ENCODE results near the gene TSHZ2. TPM values are rescaled to one million over a fixed set of nuclear protein-coding genes. Genes with fewer than 3 reads are reported as not detected.
"Not testable (repeated sequence)": the region's sequence is repeated elsewhere in the genome, so short reads cannot be mapped to it uniquely, and the experiment has no call there.

Gene TSHZ2
- total RNA-seq, 2 donors from 2014 or later = 29.1 to 30.7 TPM

DNA sequence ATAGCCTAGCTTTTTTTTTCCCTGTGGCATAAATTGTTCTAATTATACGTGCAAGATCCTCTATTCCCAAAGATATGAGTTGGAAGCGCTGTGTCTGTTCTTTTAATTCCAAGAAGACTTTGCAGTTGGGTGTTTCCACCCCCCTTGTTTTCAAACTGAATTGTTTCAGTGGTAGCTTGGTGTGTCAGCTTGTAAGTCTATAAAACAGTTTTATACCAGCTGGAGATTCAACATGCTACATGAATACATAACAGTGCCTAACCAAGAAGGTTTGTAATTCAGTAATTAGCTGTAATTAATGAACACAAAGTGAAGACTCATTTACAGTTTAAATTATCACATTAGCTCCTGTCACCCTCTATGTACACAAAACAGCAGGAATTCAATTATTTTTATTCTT lies 467.5 kb downstream of the TSHZ2 start:
- Mint-ChIP-seq H3K4me3 (no peak overlapping the region), H3K27ac (no peak overlapping the region), H3K36me3 (ENCODE audit: low read depth) (no peaks in the 10 kb centered on the region), H3K4me1 (no peaks in the 10 kb centered on the region), H3K27me3 (no peaks in the 10 kb centered on the region)
- no peak for ATAC-seq
- H3K9me3 ChIP-seq (ENCODE audit: control insufficient read depth, low read length, poor library complexity, severe bottlenecking) = no peaks in the 10 kb centered on the region
- no peak for DNase-seq

- no peaks in the 10 kb centered on the region for H3K4me1 Mint-ChIP-seq
These were observed 472.4 kb downstream of the TSHZ2 start for GRCh38 chr20:53444401-53445149.

DNA sequence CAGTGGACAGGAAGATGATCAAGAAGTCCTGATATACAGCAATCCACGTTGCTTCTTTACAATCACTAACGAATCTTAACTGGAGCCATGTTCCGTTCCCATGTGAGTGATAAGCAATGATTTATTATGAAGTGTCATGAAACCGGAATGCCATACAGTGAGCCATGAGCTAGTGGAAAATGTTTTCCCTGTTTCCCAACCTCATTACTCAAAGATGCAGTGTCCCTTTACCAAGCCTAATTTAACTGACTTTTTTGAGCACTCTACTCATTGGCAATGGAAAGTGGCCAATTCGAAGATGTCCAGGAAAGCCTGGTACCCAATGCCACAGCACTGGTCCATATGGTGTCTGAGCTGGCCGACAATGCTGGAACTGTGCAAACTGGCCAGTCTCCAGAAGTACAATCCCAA lies 473.2 kb downstream of the TSHZ2 start:
- H3K27ac Mint-ChIP-seq = no peak overlapping the region
- H3K27me3 Mint-ChIP-seq = no peaks in the 10 kb centered on the region
- H3K9me3 ChIP-seq (ENCODE audit: control insufficient read depth, low read length, poor library complexity, severe bottlenecking) = no peaks in the 10 kb centered on the region
- no peaks in the 10 kb centered on the region for H3K36me3 Mint-ChIP-seq (ENCODE audit: low read depth)
- ATAC-seq (no peak), DNase-seq (no peak)
- no peaks in the 10 kb centered on the region for H3K4me1 Mint-ChIP-seq
- H3K4me3 Mint-ChIP-seq = no peak overlapping the region

More at GRCh38 chr20:53444401-53445149, 472.4 kb downstream of the TSHZ2 start:
- Mint-ChIP-seq H3K36me3 (ENCODE audit: low read depth) (no peaks in the 10 kb centered on the region), H3K27me3 (no peaks in the 10 kb centered on the region), H3K27ac (no peak overlapping the region), H3K4me3 (no peak overlapping the region)
- no peaks in the 10 kb centered on the region for H3K9me3 ChIP-seq (ENCODE audit: control insufficient read depth, low read length, poor library complexity, severe bottlenecking)
- no peak for ATAC-seq
- DNase-seq = no peak

GRCh38 chr20:53445932-53446331 lies 473.8 kb downstream of the TSHZ2 start:
- H3K4me3 Mint-ChIP-seq = no peak overlapping the region
- H3K4me1 Mint-ChIP-seq = no peaks in the 10 kb centered on the region
- H3K27ac Mint-ChIP-seq = no peak overlapping the region
- no peaks in the 10 kb centered on the region for H3K27me3 Mint-ChIP-seq
- ATAC-seq (no peak), DNase-seq (no peak)
- no peaks in the 10 kb centered on the region for H3K9me3 ChIP-seq (ENCODE audit: control insufficient read depth, low read length, poor library complexity, severe bottlenecking)
- no peaks in the 10 kb centered on the region for H3K36me3 Mint-ChIP-seq (ENCODE audit: low read depth)

DNA sequence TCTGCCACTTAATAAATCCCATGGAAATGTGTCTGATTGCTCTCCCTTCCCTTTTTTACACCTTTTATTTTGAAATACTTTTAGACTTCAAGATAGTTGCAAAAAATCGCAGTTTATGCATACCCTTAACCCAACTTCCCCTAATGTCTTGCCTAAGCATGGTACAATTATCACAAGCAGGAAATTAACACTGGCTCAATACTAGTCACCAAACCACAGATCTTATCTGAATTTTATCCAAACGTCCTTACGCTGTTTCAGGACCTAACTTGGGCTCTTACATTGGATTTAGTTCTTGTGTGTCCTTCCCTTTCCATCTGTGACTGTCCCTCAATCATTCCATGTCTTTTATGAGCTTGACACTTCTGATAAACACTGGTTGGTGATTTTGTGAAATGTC lies 475.2 kb downstream of the TSHZ2 start:
- Mint-ChIP-seq H3K27me3 (no peaks in the 10 kb centered on the region), H3K4me3 (no peak overlapping the region), H3K4me1 (no peaks in the 10 kb centered on the region), H3K36me3 (ENCODE audit: low read depth) (peaks cover 2% of the 10 kb centered on the region), H3K27ac (no peak overlapping the region)
- ATAC-seq (no peak), DNase-seq (no peak)
- no peaks in the 10 kb centered on the region for H3K9me3 ChIP-seq (ENCODE audit: control insufficient read depth, low read length, poor library complexity, severe bottlenecking)

- Mint-ChIP-seq H3K36me3 (ENCODE audit: low read depth) (peaks cover 2% of the 10 kb centered on the region), H3K4me3 (no peak overlapping the region), H3K27me3 (no peaks in the 10 kb centered on the region), H3K27ac (no peak overlapping the region), H3K4me1 (no peaks in the 10 kb centered on the region)
- no peak for DNase-seq
- H3K9me3 ChIP-seq (ENCODE audit: control insufficient read depth, low read length, poor library complexity, severe bottlenecking) = no peaks in the 10 kb centered on the region
- no peak for ATAC-seq
These were observed 476.3 kb downstream of the TSHZ2 start for GRCh38 chr20:53448426-53448825.

DNA sequence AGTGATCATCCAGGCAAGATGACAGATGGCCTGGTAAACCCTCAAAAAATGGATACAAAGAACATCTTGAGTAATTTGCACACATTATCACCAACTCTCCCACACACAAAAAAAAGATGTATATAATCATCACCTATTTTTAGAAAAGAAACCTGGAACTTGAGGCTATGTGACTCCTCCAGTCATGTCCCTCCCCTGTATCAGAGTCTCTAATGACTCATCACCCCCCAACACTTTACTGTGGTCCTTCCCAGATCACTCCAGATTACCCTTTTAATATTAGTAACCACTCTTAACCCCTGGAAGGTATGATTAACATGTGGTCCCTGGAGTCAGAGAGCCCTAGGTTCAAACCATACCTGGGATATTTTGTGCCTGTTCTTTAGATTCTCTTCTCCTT lies 476.7 kb downstream of the TSHZ2 start:
- H3K27ac Mint-ChIP-seq = no peak overlapping the region
- H3K4me3 Mint-ChIP-seq = no peak overlapping the region
- no peaks in the 10 kb centered on the region for H3K9me3 ChIP-seq (ENCODE audit: control insufficient read depth, low read length, poor library complexity, severe bottlenecking)
- DNase-seq = no peak
- no peaks in the 10 kb centered on the region for H3K4me1 Mint-ChIP-seq
- no peaks in the 10 kb centered on the region for H3K27me3 Mint-ChIP-seq
- H3K36me3 Mint-ChIP-seq (ENCODE audit: low read depth) = peaks cover 2% of the 10 kb centered on the region
- ATAC-seq = no peak

GRCh38 chr20:53453076-53453475 lies 480.9 kb downstream of the TSHZ2 start:
- DNase-seq (no peak), ATAC-seq (no peak)
- Mint-ChIP-seq H3K4me1 (no peaks in the 10 kb centered on the region), H3K36me3 (ENCODE audit: low read depth) (peaks cover 2% of the 10 kb centered on the region), H3K4me3 (no peak overlapping the region), H3K27me3 (no peaks in the 10 kb centered on the region), H3K27ac (no peak overlapping the region)
- H3K9me3 ChIP-seq (ENCODE audit: control insufficient read depth, low read length, poor library complexity, severe bottlenecking) = peaks cover 8% of the 10 kb centered on the region

- peaks cover 2% of the 10 kb centered on the region for H3K36me3 Mint-ChIP-seq (ENCODE audit: low read depth)
- H3K4me3 Mint-ChIP-seq = no peak overlapping the region
- peaks cover 8% of the 10 kb centered on the region for H3K9me3 ChIP-seq (ENCODE audit: control insufficient read depth, low read length, poor library complexity, severe bottlenecking)
- H3K27me3 Mint-ChIP-seq = no peaks in the 10 kb centered on the region
- no peak for ATAC-seq
- H3K4me1 Mint-ChIP-seq = no peaks in the 10 kb centered on the region
- no peak for DNase-seq
- no peak overlapping the region for H3K27ac Mint-ChIP-seq
These were observed 482.6 kb downstream of the TSHZ2 start for GRCh38 chr20:53454675-53455276.

DNA sequence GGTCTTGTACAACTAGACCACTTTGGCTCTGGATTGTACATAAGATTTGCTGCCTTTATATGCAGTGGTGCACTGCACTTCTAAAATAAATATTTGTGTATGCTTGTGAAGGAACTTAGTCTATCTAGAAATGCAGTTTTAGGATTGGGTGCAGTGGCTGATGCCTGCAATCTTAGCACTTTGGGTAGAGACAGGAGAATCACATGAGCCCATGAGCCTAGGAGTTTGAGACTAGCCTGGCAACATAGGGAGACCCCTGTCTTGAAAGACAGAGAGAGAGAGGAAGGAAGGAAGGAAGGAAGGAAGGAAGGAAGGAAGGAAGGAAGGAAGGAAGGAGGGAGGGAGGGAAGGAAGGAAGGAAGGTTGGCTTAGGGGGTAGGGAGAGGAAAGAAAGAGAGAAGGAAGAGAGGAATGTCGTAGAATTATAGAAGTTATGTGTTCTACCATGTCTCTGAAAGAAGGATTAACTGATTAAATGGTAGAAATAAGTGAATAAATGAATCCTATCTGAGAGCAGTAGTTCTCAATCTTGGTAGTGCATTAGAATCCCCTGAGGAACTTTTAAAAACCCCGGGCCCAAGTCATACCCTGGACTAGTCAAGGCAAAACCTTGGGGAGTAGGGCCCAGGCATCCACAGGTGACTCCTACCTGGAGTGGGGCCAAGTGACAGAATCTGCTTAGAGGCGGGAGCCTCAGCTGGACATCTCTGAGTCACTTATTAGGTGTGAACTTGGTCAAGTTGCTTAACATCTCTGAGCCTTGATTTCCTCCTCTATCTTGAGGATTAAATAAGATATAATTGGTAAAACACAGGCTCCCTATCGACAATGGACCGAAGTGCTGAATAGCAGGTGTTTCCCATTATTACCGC lies 491.2 kb downstream of the TSHZ2 start:
- H3K27me3 Mint-ChIP-seq = no peaks in the 10 kb centered on the region
- no peaks in the 10 kb centered on the region for H3K9me3 ChIP-seq (ENCODE audit: control insufficient read depth, low read length, poor library complexity, severe bottlenecking)
- ATAC-seq = no peak
- H3K27ac Mint-ChIP-seq = no peak overlapping the region
- no peak for DNase-seq
- no peak overlapping the region for H3K4me3 Mint-ChIP-seq
- H3K36me3 Mint-ChIP-seq (ENCODE audit: low read depth) = no peaks in the 10 kb centered on the region
- no peaks in the 10 kb centered on the region for H3K4me1 Mint-ChIP-seq

DNA sequence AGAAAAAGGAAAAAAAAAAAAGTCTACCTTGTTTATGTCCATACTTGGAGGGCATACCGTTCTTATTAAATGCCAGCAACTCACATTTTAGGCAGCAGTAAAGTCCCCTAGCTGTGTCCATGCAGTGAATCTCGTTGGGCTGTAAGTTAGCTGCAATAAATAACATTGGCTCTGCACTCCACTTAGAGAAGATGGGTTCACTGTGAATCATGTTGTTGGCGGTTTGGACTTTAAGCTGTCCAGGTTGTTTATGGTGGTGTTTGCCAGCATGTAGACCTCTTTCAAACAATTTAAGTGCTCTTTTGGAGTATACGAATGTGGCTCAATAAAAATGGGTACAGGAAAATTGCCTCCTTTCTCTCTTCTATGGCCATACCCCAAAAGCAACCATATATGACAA lies 494.1 kb downstream of the TSHZ2 start:
- Mint-ChIP-seq H3K36me3 (ENCODE audit: low read depth) (no peaks in the 10 kb centered on the region), H3K4me3 (no peak overlapping the region), H3K4me1 (no peaks in the 10 kb centered on the region), H3K27me3 (no peaks in the 10 kb centered on the region), H3K27ac (no peak overlapping the region)
- no peak for ATAC-seq
- no peak for DNase-seq
- no peaks in the 10 kb centered on the region for H3K9me3 ChIP-seq (ENCODE audit: control insufficient read depth, low read length, poor library complexity, severe bottlenecking)

DNA sequence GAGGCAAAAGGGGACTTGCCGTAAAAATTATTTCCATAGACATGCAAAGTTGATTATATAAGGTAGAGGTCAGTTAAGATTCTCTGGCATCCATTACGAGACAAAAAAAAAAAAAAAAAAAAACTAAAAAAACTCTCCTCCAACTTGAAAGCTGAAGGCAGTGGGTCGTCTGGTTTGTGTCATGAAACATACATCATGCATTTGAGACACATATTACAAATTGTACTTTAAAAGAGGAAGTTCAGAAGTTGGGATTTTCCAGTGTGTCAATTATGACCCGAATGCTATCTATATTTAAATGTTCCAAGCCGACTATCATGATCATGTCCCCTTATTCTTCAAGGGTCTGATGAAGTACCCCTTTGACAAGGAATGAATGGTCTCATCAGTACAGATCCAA lies 496.4 kb downstream of the TSHZ2 start:
- DNase-seq (no peak), ATAC-seq (no peak)
- Mint-ChIP-seq H3K4me3 (no peak overlapping the region), H3K27me3 (no peaks in the 10 kb centered on the region), H3K27ac (no peak overlapping the region), H3K4me1 (no peaks in the 10 kb centered on the region), H3K36me3 (ENCODE audit: low read depth) (peaks cover 4% of the 10 kb centered on the region)
- H3K9me3 ChIP-seq (ENCODE audit: control insufficient read depth, low read length, poor library complexity, severe bottlenecking) = no peaks in the 10 kb centered on the region

- not testable (repeated sequence) for H3K4me1 Mint-ChIP-seq; H3K27me3 Mint-ChIP-seq; DNase-seq; H3K4me3 Mint-ChIP-seq; H3K36me3 Mint-ChIP-seq (ENCODE audit: low read depth); H3K9me3 ChIP-seq (ENCODE audit: control insufficient read depth, low read length, poor library complexity, severe bottlenecking); H3K27ac Mint-ChIP-seq; ATAC-seq
These were observed 500.7 kb downstream of the TSHZ2 start for GRCh38 chr20:53472859-53473258.

Data from T-helper 17 cell (primary cell).